Lower lobe of right lung (tissue), 2 donors: ENCODE results near the gene NTM. TPM values are rescaled to one million over a fixed set of nuclear protein-coding genes. Genes with fewer than 3 reads are reported as not detected.
A peak's percentile ranks its signal among the peaks of the same experiment; 100 is the strongest.

Experiments used
- ATAC-seq, 2 donors: fragments of 200-7000 bp; cut with Tn5 transposase; one replicate each; pipeline ENCODE4 v1.9.1; 2020 to 2022; ENCODE audit warnings: mild to moderate bottlenecking in 2 of 2, moderate library complexity in 2 of 2
- DNase-seq: peaks from one replicate; pipeline ENCODE4 v3.0.0-alpha.2; 2020
- H3K27ac ChIP-seq: fragments of 200-600 bp; one replicate; pipeline ENCODE4 v1.8.0; 2022
- H3K27me3 ChIP-seq: fragments of 200-600 bp; one replicate; pipeline ENCODE4 v1.8.0; 2022; ENCODE audit warnings: low read depth
- H3K36me3 ChIP-seq: fragments of 200-600 bp; one replicate; pipeline ENCODE4 v1.8.0; 2022; ENCODE audit warnings: mild to moderate bottlenecking
- H3K4me1 ChIP-seq: fragments of 200-600 bp; one replicate; pipeline ENCODE4 v1.8.0; 2022
- H3K4me3 ChIP-seq: fragments of 200-600 bp; one replicate; pipeline ENCODE4 v1.8.0; 2022; ENCODE audit warnings: mild to moderate bottlenecking
- H3K9me3 ChIP-seq: fragments of 200-600 bp; one replicate; pipeline ENCODE4 v1.8.0; 2022
- CTCF ChIP-seq: fragments of 200-600 bp; IDR thresholded peaks from one replicate; pipeline ENCODE4 v1.8.0; 2022; ENCODE audit warnings: antibody characterized with exemption, mild to moderate bottlenecking
- intact Hi-C: fragments of 100-400 bp; cut with DNase I; formaldehyde crosslinking; loops from one replicate; pipeline ENCODE4 v1.11.0; 2022
- total RNA-seq: library from RNA; stranded (reverse); fragmentation: NEBNext Ultra II Directional; extraction: Animal tissue kit (Norgen Biotek cat#: 25700); gene quantifications from one replicate; pipeline ENCODE4 v1.2.1, GENCODE V29; 2021
- donor health status: DM: no; HTN: yes; CAD: no; lungs with severe emphysema.

The NTM gene
- total RNA-seq, 1 donor from 2014 or later = 2.3 TPM

DNA sequence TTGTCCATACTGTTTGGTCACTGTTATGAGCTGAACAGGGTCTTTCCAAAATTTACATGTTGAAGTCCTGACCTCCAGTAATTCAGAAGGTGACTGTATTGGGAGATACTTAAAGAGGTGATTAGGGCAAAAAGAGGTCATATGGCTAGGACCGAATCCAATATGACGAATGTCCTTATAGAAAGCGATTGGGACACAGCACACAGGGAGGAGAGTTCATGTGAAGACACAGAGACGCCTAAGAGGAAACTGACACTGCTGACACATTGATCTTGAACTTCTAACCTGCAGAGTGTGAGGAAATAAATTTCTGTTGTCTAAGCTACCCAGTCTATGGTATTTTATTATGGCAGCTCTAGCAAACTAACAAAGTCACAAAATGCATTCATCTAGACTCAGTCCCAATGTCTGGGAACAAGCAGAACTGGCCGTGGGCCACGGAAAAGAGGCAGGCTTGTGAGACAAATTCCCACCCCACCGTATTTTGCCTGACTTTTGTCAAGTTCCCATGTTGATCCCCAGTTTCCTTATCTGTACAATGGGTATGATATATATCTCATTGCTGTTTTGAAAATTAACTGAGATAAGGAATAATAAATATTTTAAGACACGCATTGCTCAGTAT, 295.0 kb downstream of the NTM start:
- ATAC-seq (no peak), DNase-seq (no peak)
- H3K4me3 ChIP-seq = no peak overlapping the region
- no peaks in the 10 kb centered on the region for H3K9me3 ChIP-seq
- no peak overlapping the region for H3K27ac ChIP-seq
- no peaks in the 10 kb centered on the region for H3K36me3 ChIP-seq
- H3K4me1 ChIP-seq = no peaks in the 10 kb centered on the region
- no peak for TF ChIP-seq CTCF
- H3K27me3 ChIP-seq = no peaks in the 10 kb centered on the region
- intact Hi-C loops = no loop called here

DNA sequence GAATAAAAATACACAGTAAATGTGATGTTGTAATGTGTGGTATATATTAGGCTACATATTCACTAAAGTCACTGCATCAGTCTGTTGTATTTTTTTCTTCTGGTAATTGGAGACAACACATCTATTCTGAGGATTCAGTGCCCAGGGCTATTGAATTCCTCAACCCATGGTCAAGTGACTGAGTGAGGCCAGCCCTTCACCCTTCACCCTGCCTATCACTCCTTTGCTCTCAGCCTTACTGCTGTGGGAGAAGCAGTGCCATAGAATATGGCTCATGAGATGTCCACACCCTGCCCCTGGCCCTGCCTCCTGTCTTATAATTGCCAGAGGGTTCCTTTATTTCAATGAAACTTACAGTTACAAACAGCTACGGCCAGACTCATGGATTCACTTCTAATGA, 295.6 kb downstream of the NTM start:
- TF ChIP-seq CTCF = no peak

GRCh38 chr11:131666617-131667016, 296.2 kb downstream of the NTM start:
- DNase-seq (no peak), ATAC-seq (no peak)
- Histone ChIP-seq H3K27me3 (no peaks in the 10 kb centered on the region), H3K27ac (no peak overlapping the region), H3K36me3 (no peaks in the 10 kb centered on the region), H3K4me1 (no peaks in the 10 kb centered on the region), H3K9me3 (no peaks in the 10 kb centered on the region), H3K4me3 (no peak overlapping the region)
- intact Hi-C loops = no loop called here
- TF ChIP-seq CTCF = no peak

More for the DNA sequence above, 295.6 kb downstream of the NTM start:
- H3K9me3 ChIP-seq = no peaks in the 10 kb centered on the region
- intact Hi-C loops = no loop called here
- no peak for ATAC-seq
- H3K27ac ChIP-seq = no peak overlapping the region
- no peak overlapping the region for H3K4me3 ChIP-seq
- no peak for DNase-seq
- no peaks in the 10 kb centered on the region for H3K4me1 ChIP-seq
- H3K36me3 ChIP-seq = no peaks in the 10 kb centered on the region
- H3K27me3 ChIP-seq = no peaks in the 10 kb centered on the region

DNA sequence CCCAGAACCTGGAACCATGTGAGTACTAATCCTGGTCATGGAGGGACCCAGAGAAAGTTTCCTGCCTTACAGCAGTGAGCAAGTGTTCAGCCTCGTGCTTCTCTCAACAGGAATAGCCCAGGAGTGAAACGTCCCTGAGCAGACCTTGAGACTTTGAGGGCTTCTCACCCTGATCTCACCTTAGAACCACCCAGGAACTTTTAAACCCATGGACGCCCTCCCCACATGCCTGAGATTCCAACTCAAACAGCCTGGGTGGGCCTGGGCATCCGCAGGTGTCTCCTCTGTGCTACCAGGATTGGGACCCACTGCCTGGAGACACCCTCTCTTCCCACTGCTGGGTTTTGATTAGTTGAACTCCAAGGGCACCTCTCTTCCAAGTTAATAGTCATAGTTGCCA, 297.2 kb downstream of the NTM start:
- Histone ChIP-seq H3K27ac (no peak overlapping the region), H3K4me1 (no peaks in the 10 kb centered on the region), H3K9me3 (no peaks in the 10 kb centered on the region), H3K36me3 (no peaks in the 10 kb centered on the region), H3K4me3 (no peak overlapping the region), H3K27me3 (no peaks in the 10 kb centered on the region)
- DNase-seq (no peak), ATAC-seq (no peak)
- TF ChIP-seq CTCF = no peak
- intact Hi-C loops = no loop called here

GRCh38 chr11:131668500-131669400, 298.3 kb downstream of the NTM start:
- intact Hi-C loops = no loop called here
- DNase-seq (peak; percentile 61), ATAC-seq (peak; percentile 29 to 61)
- no peaks in the 10 kb centered on the region for H3K9me3 ChIP-seq
- no peak overlapping the region for H3K4me3 ChIP-seq
- H3K4me1 ChIP-seq = no peaks in the 10 kb centered on the region
- TF ChIP-seq CTCF = peak; percentile 65
- H3K27ac ChIP-seq = no peak overlapping the region
- H3K27me3 ChIP-seq = no peaks in the 10 kb centered on the region
- H3K36me3 ChIP-seq = no peaks in the 10 kb centered on the region
